ENCODE data around the gene TMEM170B.

- TF ChIP-seq CTCF (IDR thresholded peaks at IDR 0.05; ENCODE audit: borderline replicate concordance, extremely low read depth, low read length, poor library complexity, severe bottlenecking) (no peak), EZH2 (IDR thresholded peaks at IDR 0.05; ENCODE audit: borderline replicate concordance, low read depth, low read length, severe bottlenecking) (no peak)
These were observed 14.9 kb downstream of the TMEM170B start for GRCh38 chr6:11552442-11552841.

All from DND-41 (cell line).